Skeletal muscle cell (primary cell): Measurements from ENCODE around the gene IL1R1.

Source experiments
- DNase-seq: peaks from one replicate; pipeline ENCODE4 v3.0.0-alpha.2; 2010; ENCODE audit warnings: low read depth
- H3K4me3 ChIP-seq: 2 replicates; pipeline ENCODE4 v1.5.1; 2011; ENCODE audit warnings: low read depth, mild to moderate bottlenecking, control low read depth, low read length, moderate library complexity

IL1R1 gene

GRCh38 chr2:102158011-102158755, 15.6 kb downstream of the IL1R1 start:
- DNase-seq = no peak
- H3K4me3 ChIP-seq = no peak overlapping the region

DNA sequence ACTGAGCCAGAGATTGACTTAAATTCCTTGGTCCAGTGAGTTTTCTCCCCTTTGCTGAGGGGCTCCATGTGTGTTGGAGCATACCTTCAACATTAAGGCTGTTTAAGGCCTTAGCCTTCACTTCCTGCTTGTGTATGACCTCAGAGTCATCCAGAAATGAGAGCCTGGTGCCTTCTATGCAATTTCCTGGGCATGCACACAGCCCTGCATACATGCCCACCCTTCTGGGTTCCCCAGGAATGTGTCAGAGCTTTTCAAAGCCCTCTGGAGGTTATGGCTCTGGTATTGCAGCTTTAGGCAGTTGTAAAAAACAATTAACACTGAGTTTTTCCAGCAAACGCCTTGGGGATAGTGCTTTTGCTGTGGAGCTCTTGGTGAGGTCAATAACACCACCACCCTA, 16.7 kb downstream of the IL1R1 start:
- no peak for DNase-seq

GRCh38 chr2:102166189-102166845, 23.8 kb downstream of the IL1R1 start:
- no peak for DNase-seq
- no peak overlapping the region for H3K4me3 ChIP-seq

More for the DNA sequence above, 16.7 kb downstream of the IL1R1 start:
- H3K4me3 ChIP-seq = no peak overlapping the region

DNA sequence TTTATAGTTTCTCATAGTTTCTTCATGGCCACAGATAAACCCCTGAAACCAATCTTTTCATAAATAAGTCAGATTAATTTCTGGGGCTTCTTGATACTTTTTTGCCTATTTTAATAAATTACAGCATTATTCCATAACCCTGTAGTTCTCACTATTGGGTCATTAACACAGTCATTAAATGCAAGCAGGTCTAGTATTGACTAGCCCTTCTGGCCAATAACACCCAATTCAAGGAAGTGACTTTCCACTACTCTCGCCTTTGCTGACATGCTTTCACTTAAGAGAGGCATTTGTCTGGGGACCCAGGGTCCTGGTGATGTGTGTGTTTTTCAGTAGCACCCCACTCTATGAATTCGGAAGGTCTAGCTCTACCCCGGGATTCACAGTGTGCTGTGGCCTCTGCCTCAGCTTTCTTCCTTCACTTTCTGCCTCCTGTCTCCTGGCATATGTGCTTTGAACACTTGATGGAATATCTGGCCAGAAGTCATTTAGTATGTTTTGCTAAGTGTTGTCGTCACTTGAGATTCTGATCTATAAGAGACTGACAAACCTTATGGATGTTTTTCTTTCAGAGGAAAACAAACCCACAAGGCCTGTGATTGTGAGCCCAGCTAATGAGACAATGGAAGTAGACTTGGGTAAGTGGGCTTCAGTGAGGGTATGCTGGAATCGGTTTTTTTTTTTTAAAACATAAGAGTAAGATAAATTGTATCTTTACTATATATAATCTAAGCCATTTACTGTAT, 25.7 kb downstream of the IL1R1 start:
- H3K4me3 ChIP-seq = no peak overlapping the region
- no peak for DNase-seq

DNA sequence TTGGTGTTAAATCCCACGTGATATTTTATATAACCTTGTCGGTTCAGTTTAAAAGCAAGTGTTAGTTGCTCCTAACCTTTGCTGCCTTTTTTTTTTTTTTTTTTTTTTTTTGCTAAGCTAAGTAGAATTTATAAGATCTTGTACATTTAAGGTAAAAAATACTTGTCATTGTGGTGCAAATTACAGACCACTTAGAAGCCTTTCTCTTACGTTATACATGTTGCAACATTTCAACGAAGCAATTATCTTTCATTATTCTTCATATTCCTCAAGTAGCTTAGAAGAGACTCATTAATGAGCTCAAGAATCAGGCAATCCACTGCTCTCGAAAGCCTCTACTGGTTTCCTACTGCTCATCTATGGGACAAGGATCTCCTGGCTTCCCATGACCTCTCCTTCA, 29.4 kb downstream of the IL1R1 start:
- DNase-seq = no peak
- H3K4me3 ChIP-seq = no peak overlapping the region

GRCh38 chr2:102172745-102173144, 30.2 kb downstream of the IL1R1 start:
- no peak overlapping the region for H3K4me3 ChIP-seq
- no peak for DNase-seq

DNA sequence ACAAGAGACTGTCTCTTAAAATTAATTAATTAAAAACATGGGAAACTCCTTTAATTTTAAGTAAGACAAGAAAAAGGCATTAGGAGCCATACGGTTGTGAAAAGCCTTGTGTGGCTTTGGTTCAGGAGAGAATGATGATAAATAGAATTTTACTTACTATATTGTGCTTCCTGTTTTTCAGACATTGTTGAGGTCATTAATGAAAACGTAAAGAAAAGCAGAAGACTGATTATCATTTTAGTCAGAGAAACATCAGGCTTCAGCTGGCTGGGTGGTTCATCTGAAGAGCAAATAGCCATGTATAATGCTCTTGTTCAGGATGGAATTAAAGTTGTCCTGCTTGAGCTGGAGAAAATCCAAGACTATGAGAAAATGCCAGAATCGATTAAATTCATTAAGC, 33.6 kb downstream of the IL1R1 start:
- no peak overlapping the region for H3K4me3 ChIP-seq
- DNase-seq = no peak

DNA sequence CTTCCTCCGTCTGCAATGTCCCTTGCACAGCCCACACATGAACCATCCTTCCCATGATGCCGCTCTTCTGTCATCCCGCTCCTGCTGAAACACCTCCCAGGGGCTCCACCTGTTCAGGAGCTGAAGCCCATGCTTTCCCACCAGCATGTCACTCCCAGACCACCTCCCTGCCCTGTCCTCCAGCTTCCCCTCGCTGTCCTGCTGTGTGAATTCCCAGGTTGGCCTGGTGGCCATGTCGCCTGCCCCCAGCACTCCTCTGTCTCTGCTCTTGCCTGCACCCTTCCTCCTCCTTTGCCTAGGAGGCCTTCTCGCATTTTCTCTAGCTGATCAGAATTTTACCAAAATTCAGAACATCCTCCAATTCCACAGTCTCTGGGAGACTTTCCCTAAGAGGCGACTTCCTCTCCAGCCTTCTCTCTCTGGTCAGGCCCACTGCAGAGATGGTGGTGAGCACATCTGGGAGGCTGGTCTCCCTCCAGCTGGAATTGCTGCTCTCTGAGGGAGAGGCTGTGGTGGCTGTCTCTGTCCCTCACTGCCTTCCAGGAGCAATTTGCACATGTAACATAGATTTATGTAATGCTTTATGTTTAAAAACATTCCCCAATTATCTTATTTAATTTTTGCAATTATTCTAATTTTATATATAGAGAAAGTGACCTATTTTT, 35.4 kb downstream of the IL1R1 start:
- DNase-seq = no peak
- no peak overlapping the region for H3K4me3 ChIP-seq

DNA sequence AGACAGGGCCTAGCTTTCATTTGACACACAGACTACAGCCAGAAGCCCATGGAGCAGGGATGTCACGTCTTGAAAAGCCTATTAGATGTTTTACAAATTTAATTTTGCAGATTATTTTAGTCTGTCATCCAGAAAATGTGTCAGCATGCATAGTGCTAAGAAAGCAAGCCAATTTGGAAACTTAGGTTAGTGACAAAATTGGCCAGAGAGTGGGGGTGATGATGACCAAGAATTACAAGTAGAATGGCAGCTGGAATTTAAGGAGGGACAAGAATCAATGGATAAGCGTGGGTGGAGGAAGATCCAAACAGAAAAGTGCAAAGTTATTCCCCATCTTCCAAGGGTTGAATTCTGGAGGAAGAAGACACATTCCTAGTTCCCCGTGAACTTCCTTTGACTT, 36.5 kb downstream of the IL1R1 start:
- no peak overlapping the region for H3K4me3 ChIP-seq
- no peak for DNase-seq

DNA sequence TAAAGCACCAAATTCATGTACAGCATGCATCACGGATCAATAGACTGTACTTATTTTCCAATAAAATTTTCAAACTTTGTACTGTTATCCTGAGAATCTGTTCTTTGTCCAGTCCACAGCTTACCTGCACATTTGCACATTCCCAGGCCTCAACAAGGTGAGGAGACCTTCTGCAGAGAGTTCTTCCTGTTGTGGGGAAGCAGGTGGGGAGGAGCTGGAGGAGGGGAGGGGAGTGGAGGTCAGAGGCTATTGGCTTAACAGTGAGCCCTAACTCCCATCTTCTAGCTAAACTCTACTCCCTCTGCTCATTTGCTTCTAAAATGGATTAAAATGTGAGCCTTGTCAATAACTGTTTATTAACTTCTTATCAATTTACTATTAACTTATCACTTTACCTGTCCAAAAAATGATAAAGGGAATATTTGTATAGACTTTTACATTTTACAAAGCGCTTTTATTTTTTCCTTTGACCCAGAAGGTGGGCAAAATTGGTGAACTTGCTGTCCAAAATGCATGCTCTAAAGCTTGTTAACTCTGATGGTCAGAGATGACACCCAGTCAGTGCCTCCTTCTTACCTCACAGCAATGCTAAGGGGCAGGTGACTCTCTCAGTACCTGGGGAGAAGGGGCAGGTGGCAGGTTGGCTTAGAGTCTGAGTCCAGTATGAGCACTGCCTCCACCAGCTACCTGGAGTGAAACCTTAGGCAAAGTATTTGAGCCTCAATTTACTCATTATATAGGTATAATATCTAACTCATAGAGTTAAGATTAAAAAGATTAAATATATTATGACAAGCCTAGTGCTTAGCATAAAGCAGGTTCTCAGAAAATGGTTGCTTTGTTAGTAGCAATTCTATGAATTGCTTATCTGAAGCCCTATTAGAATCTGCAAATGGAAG, 37.5 kb downstream of the IL1R1 start:
- no peak for DNase-seq
- H3K4me3 ChIP-seq = no peak overlapping the region

- no peak for DNase-seq
- no peak overlapping the region for H3K4me3 ChIP-seq
Measured at GRCh38 chr2:102180687-102180999, 38.1 kb downstream of the IL1R1 start.

GRCh38 chr2:102181376-102181775, 38.8 kb downstream of the IL1R1 start:
- H3K4me3 ChIP-seq = no peak overlapping the region
- no peak for DNase-seq

- no peak for DNase-seq
Measured at GRCh38 chr2:102181919-102182635, 39.5 kb downstream of the IL1R1 start.

GRCh38 chr2:102184018-102184417, 41.5 kb downstream of the IL1R1 start:
- H3K4me3 ChIP-seq = no peak overlapping the region
- no peak for DNase-seq

More at GRCh38 chr2:102181919-102182635, 39.5 kb downstream of the IL1R1 start:
- H3K4me3 ChIP-seq = no peak overlapping the region

GRCh38 chr2:102184568-102184967, 42.0 kb downstream of the IL1R1 start:
- no peak for DNase-seq
- no peak overlapping the region for H3K4me3 ChIP-seq

DNA sequence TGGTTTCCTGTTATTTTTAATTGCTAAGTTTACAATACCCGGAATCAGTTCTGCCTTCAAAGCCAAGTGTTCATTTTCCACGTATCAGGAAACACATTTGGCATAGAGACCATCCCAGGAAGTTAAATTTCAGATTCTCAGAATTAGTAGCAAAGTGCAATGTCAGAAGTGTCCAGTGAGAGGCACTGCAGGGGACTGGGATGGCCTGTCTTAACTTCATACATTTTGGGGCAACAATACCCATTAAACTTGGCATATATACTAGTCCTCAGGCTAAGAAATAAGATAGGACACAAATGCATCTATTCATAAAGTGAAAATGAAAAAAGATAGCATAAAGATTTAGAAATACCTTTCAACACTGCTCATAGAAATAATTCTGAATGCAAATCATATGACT, 42.8 kb downstream of the IL1R1 start:
- DNase-seq = no peak
- no peak overlapping the region for H3K4me3 ChIP-seq

DNA sequence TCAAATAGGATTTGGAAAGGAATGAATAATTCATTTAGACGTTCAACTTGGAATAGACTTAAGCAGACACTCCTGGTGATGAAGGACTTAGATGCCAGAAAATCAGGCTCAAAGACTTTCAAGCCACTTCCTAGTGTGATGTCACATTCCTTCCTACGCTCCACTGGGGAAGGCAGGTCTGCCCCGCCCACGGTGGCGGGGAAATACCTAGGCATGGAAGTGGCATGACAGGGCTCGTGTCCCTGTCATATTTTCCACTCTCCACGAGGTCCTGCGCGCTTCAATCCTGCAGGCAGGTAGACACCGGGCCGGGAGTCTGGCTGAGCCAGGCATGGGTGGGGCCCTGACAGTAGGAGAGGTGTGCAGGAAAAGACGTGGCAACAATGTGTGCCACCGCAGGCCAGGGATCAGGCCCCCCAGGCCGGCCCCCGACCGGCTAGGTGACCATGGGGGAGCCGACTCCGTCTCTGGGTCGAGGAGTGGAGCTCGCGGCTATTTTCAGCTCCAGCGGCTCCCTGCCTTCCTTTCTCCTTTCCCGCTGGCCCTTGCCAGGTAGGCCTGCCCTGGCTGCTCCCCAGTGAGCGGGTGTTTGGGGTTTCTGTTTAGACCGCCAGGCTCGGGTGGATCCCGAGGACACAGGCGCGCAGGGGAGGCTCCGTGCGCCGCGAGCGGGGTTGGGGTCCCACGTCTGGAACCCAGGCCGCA, 44.4 kb downstream of the IL1R1 start, which contains the start of gene IL1RL2:
IL1RL2 (plus strand) TSS at position 233 of the 705 bp plus-strand sequence. CDS start 845 bp downstream, outside the sequence.
- DNase-seq = no peak
- peak within 1 kb of the TSS; percentile 41 for H3K4me3 ChIP-seq
